ENCODE results near the gene DUSP7. TPM values are rescaled to one million over a fixed set of nuclear protein-coding genes. Genes with fewer than 3 reads are reported as not detected.

Gene DUSP7
- total RNA-seq, 1 donor from 2014 or later = 34.0 TPM

DNA sequence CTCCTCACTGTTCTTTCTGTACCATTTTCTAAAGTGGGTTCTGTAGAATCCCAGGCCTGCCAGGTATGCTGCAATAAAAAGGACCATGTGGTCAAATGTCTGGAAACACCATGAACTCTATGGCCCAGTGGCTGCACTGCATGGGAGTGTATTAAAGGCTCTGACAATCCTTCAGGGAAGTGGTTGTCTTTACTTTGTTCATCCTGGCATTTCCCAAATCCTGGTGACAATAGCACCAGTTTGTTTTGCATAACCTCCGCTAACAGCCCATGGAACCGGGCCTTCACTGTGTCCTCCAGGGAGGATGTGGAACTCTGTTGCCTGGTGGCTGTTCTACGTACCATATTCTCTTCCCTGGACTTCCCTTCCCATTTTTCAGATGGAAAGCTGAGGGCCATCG is 11.2 kb upstream of the DUSP7 start:
- DNase-seq = no peak
- H3K4me1 Mint-ChIP-seq = no peaks in the 10 kb centered on the region
- H3K36me3 Mint-ChIP-seq (ENCODE audit: low read depth) = no peaks in the 10 kb centered on the region
- no peak overlapping the region for H3K27ac Mint-ChIP-seq
- H3K4me3 Mint-ChIP-seq = no peak overlapping the region
- no peaks in the 10 kb centered on the region for H3K27me3 Mint-ChIP-seq
- no peaks in the 10 kb centered on the region for H3K9me3 Mint-ChIP-seq
- intact Hi-C loops (cut with micrococcal nuclease) = no loop called here

DNA sequence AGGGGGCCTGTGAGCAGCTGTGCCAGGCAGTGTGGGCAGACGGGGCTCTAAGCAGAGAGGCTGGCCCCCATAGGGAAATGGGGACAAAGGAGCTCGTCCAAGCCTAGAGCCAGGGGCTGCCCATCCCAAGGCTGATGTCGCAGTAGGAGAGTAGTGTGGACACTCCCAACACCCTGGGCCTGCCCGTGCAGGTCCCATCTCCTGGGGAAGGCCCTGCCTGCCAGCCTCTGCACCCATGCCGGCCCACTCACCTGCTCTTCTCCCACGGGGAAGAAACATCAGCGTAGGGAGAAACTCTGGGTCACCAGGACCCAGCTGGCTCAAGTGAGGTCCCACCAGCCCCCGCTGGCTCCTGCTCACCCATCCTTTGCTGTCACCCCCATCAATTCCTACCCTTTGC is 10.7 kb upstream of the DUSP7 start:
- Mint-ChIP-seq H3K27me3 (no peaks in the 10 kb centered on the region), H3K27ac (no peak overlapping the region), H3K4me3 (no peak overlapping the region), H3K9me3 (no peaks in the 10 kb centered on the region), H3K36me3 (ENCODE audit: low read depth) (no peaks in the 10 kb centered on the region), H3K4me1 (no peaks in the 10 kb centered on the region)
- intact Hi-C loops (cut with micrococcal nuclease) = no loop called here
- no peak for DNase-seq

DNA sequence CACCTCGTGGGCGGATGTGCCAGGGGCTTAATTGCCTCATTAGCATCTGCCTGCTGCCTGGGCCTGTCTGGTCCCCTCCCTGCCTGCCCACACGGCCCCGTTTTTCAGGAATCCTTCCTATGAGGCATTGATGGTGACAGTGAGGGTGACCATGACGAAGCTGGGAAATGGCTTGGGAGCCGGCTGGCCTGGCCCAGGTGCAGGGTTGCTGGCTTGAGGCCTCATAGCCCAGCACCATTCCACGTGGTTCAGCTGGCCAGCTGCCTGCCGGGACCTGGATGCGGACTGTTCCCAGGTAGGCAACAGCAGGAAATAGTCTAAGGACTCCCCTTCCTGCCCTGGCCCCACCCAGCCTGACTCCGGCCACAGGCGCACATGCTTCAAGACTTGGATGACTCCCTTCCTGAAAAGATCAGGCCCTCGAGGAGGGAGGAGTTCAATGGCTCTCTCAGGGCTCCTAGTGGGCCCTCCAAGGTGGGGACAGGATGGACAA is 8.9 kb upstream of the DUSP7 start:
- Mint-ChIP-seq H3K4me1 (no peaks in the 10 kb centered on the region), H3K4me3 (no peak overlapping the region), H3K27me3 (no peaks in the 10 kb centered on the region), H3K9me3 (no peaks in the 10 kb centered on the region), H3K27ac (no peak overlapping the region), H3K36me3 (ENCODE audit: low read depth) (no peaks in the 10 kb centered on the region)
- intact Hi-C loops (cut with micrococcal nuclease) = no loop called here
- DNase-seq = no peak

DNA sequence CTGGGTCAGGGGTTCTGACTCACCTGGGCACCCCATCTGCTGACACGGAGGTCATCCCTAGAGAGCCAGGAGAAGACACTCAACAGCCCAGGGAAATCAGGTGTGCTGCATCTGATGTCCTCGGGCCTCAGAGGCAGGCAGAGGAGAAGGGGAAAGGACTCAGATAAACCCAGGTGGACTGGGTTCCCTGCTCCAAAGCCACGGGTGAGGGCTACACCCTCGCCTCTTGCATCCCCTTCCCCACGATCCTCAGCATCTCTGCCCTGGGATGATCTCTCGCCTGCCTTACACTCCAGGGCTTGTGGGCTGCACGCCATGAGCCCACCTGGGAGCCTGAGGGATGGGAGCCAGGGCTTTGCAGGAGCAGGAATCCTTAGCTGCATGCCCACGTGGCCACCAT is 8.2 kb upstream of the DUSP7 start:
- intact Hi-C loops (cut with micrococcal nuclease) = no loop called here
- H3K4me3 Mint-ChIP-seq = no peak overlapping the region
- no peaks in the 10 kb centered on the region for H3K4me1 Mint-ChIP-seq
- no peaks in the 10 kb centered on the region for H3K36me3 Mint-ChIP-seq (ENCODE audit: low read depth)
- H3K27ac Mint-ChIP-seq = no peak overlapping the region
- no peaks in the 10 kb centered on the region for H3K27me3 Mint-ChIP-seq
- DNase-seq = no peak
- no peaks in the 10 kb centered on the region for H3K9me3 Mint-ChIP-seq

DNA sequence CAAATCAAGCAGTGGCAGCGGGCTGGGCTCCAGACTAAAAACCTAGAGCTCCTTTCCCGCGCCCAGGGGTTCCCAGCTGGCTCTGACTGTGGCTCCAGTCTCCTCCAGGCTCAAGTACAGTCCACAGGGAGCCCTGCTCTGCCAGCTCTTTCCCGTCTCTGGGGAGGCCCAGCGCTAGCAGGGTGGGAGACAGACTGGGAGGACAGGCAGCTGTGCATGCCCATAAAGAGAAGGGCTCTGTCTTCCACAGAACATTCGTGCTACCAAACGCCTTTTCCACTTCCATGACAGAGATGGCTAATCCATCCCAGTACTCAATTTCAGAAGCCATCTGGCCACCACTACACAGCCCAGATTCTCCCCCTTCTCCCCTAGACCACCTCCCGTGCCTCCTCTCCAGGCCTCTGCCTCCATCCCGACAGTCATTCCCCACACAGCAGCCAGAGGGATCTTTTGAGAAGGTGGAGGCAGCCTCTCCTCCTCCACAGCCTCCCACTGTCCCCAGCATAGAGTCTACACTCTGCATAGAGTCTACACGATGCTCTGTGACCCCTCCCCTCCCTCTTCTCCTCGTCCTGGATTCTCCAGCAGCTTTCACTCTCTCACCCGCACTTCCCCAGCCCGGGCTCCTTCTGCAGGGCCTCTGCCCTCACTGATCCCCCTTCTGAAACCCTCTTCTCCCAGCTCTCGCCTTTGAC is 6.8 kb upstream of the DUSP7 start:
- Mint-ChIP-seq H3K9me3 (no peaks in the 10 kb centered on the region), H3K4me1 (no peaks in the 10 kb centered on the region), H3K27ac (peak overlapping the region; percentile 58), H3K4me3 (no peak overlapping the region), H3K36me3 (ENCODE audit: low read depth) (no peaks in the 10 kb centered on the region), H3K27me3 (no peaks in the 10 kb centered on the region)
- no peak for DNase-seq
- intact Hi-C loops (cut with micrococcal nuclease) = no loop called here

- no peaks in the 10 kb centered on the region for H3K27me3 Mint-ChIP-seq
- intact Hi-C loops (cut with micrococcal nuclease) = no loop called here
Observed at GRCh38 chr3:52062505-52062904, 6.1 kb upstream of the DUSP7 start.

GRCh38 chr3:52061121-52061910 is 4.9 kb upstream of the DUSP7 start:
- no peaks in the 10 kb centered on the region for H3K36me3 Mint-ChIP-seq (ENCODE audit: low read depth)
- intact Hi-C loops (cut with micrococcal nuclease) = no loop called here
- no peaks in the 10 kb centered on the region for H3K9me3 Mint-ChIP-seq
- H3K4me3 Mint-ChIP-seq = no peak overlapping the region
- peaks cover 9% of the 10 kb centered on the region for H3K4me1 Mint-ChIP-seq
- H3K27ac Mint-ChIP-seq = no peak overlapping the region
- no peaks in the 10 kb centered on the region for H3K27me3 Mint-ChIP-seq
- DNase-seq = no peak

More at GRCh38 chr3:52062505-52062904, 6.1 kb upstream of the DUSP7 start:
- Mint-ChIP-seq H3K4me1 (peaks cover 2% of the 10 kb centered on the region), H3K27ac (no peak overlapping the region), H3K9me3 (no peaks in the 10 kb centered on the region), H3K4me3 (no peak overlapping the region), H3K36me3 (ENCODE audit: low read depth) (no peaks in the 10 kb centered on the region)
- no peak for DNase-seq

DNA sequence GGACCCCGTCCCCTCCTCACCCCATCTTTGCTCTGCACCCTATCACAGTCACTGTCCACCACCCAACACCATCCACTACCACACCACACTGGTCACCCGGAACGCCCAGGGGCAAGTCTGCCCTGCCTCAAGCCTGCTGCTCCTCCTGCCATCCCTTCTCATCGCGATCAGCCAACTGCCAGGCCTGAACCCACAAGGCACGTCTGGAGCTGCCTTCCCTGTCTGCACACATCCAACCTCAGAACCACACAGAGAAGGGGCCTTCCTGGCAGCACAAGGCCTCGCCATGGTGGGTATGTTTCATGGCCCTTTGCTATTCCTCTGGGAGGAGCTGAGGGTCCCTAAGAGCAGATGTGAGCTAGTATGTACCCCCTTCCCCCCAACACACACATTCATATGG is 3.4 kb upstream of the DUSP7 start:
- Mint-ChIP-seq H3K27me3 (no peaks in the 10 kb centered on the region), H3K4me1 (peaks cover 9% of the 10 kb centered on the region)

DNA sequence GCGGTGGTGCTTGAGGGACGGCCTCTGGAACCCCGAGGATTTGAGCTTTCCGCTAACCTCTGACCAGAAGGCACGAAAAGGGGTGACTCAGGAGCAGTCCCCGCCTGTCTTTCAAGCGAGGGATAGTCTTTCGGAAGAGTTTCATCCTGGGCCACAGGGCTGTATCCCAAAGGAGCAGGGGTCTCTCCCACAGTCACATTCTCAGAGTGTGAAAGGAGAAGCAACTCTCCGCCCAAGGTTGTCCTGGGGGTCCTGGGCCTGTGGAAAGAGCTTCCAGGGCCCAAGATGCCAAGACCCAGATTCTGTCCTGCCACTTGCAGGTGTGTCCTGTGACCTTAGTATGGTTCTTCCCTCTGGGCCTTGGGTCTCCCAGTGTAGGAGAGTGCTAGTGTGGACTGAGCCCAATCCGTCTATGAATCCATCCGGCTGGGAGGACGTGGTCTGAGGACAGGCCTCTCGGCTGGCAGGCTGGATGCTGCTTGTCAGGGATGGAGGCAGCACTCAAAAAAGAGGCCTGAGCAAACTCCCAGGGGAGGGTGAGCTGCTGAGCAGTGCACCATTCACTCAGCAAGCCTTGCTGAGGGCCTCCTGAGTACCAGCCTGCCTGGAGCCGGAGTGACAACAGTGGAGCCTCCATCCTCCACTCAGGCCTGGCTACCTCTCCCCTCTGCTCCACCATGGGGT is 1.6 kb upstream of the DUSP7 start:
- intact Hi-C loops (cut with micrococcal nuclease) = loop anchor here (1.0 to 10.0 kb wide), 10 partner anchors 29 to 1443 kb away; partner anchors contain the start of genes ABHD14B, ALAS1, CISH and DCAF1
- Mint-ChIP-seq H3K36me3 (ENCODE audit: low read depth) (peaks cover 15% of the 10 kb centered on the region), H3K27me3 (no peaks in the 10 kb centered on the region), H3K27ac (peak overlapping the region; percentile 95), H3K4me1 (peaks cover 27% of the 10 kb centered on the region), H3K4me3 (peak overlapping the region; percentile 89), H3K9me3 (no peaks in the 10 kb centered on the region)
- DNase-seq = peak; percentile 63

More for the DNA sequence above, 3.4 kb upstream of the DUSP7 start:
- no peak overlapping the region for H3K4me3 Mint-ChIP-seq
- DNase-seq = no peak
- no peaks in the 10 kb centered on the region for H3K9me3 Mint-ChIP-seq
- no peak overlapping the region for H3K27ac Mint-ChIP-seq
- intact Hi-C loops (cut with micrococcal nuclease) = loop anchor here (5.0 to 10.0 kb wide), 4 partner anchors 218 to 1445 kb away; partner anchors contain the start of genes CISH, DCAF1, MAPKAPK3 and TEX264
- no peaks in the 10 kb centered on the region for H3K36me3 Mint-ChIP-seq (ENCODE audit: low read depth)

GRCh38 chr3:52056968-52057811 is 819 bp upstream of the DUSP7 start:
- peak; percentile 100 for DNase-seq
- H3K27me3 Mint-ChIP-seq = no peaks in the 10 kb centered on the region
- peaks cover 34% of the 10 kb centered on the region for H3K4me1 Mint-ChIP-seq
- peak overlapping the region; percentile 89 for H3K4me3 Mint-ChIP-seq
- peak overlapping the region; percentile 95 for H3K27ac Mint-ChIP-seq
- peaks cover 21% of the 10 kb centered on the region for H3K36me3 Mint-ChIP-seq (ENCODE audit: low read depth)
- intact Hi-C loops (cut with micrococcal nuclease) = loop anchor here (1.0 to 10.0 kb wide), 10 partner anchors 30 to 1442 kb away; partner anchors contain the start of genes ABHD14B, ALAS1, CISH and DCAF1
- H3K9me3 Mint-ChIP-seq = no peaks in the 10 kb centered on the region

GRCh38 chr3:52055537-52056351 is 627 bp downstream of the DUSP7 start:
- H3K9me3 Mint-ChIP-seq = no peaks in the 10 kb centered on the region
- peak; percentile 84 for DNase-seq
- peak overlapping the region; percentile 91 for H3K4me3 Mint-ChIP-seq
- peaks cover 42% of the 10 kb centered on the region for H3K4me1 Mint-ChIP-seq
- H3K36me3 Mint-ChIP-seq (ENCODE audit: low read depth) = peaks cover 29% of the 10 kb centered on the region
- peak overlapping the region; percentile 91 for H3K27ac Mint-ChIP-seq
- intact Hi-C loops (cut with micrococcal nuclease) = loop anchor here (2.0 to 10.0 kb wide), 7 partner anchors 31 to 1441 kb away; partner anchors contain the start of genes ALAS1, CISH, DCAF1 and MAPKAPK3
- no peaks in the 10 kb centered on the region for H3K27me3 Mint-ChIP-seq

Measured in activated CD4-positive, alpha-beta T cell treated with anti-CD3 and anti-CD28 coated beads, Interleukin-2, amount 10 ng/mL, durations not matched to agents 24 days and 14 days (primary cell).